CD14-positive monocyte (primary cell): ENCODE measurements around the gene COQ8B. TPM values are rescaled to one million over a fixed set of nuclear protein-coding genes. Genes with fewer than 3 reads are reported as not detected.

Experiments
- DNase-seq, 3 donors: peaks; one replicate each; pipeline ENCODE4 v3.0.0-alpha.2; 2011 to 2022
- H2AFZ ChIP-seq: 2 replicates; pipeline ENCODE4 v1.6.0; 2012; ENCODE audit warnings: mild to moderate bottlenecking, low read depth, low read length, inconsistent platforms; ENCODE audit not compliant: insufficient read depth, poor library complexity, severe bottlenecking
- H3K27ac ChIP-seq, 2 donors: 1 replicate in 1 of 2; 2 replicates in 1 of 2; pipeline ENCODE4 v1.5.1; 2012 to 2013; ENCODE audit warnings: low read length in 2 of 2, control low read depth in 1 of 2, inconsistent platforms in 1 of 2, low read depth in 1 of 2, mild to moderate bottlenecking in 1 of 2
- H3K27me3 ChIP-seq, 2 donors: one replicate each; pipeline versions ENCODE4 v1.6.0 to v1.6.1; 2011 to 2013; ENCODE audit warnings: low read length in 2 of 2; ENCODE audit not compliant: control insufficient read depth in 2 of 2, insufficient read depth in 2 of 2
- H3K36me3 ChIP-seq, 2 donors: replicated peaks in 1 of 2; 1 replicate in 1 of 2; 2 replicates in 1 of 2; pipeline versions ENCODE4 v1.5.1 to v1.6.1; 2012 to 2013; ENCODE audit warnings: low read length in 2 of 2, control low read depth in 1 of 2, inconsistent platforms in 1 of 2, mild to moderate bottlenecking in 1 of 2; ENCODE audit not compliant: insufficient read depth in 2 of 2, control insufficient read depth in 1 of 2
- H3K4me1 ChIP-seq, 2 donors: 1 replicate in 1 of 2; 2 replicates in 1 of 2; pipeline versions ENCODE4 v1.5.1 to v1.6.1; 2012 to 2013; ENCODE audit warnings: low read length in 2 of 2, control low read depth in 1 of 2, inconsistent platforms in 1 of 2, mild to moderate bottlenecking in 1 of 2, moderate library complexity in 1 of 2; ENCODE audit not compliant: insufficient read depth in 2 of 2, control insufficient read depth in 1 of 2
- H3K4me2 ChIP-seq: replicated peaks from 2 replicates; pipeline ENCODE3; 2012; ENCODE audit warnings: low read length, moderate library complexity, mild to moderate bottlenecking; ENCODE audit not compliant: poor library complexity, severe bottlenecking; ENCODE audit errors: extremely low read depth
- H3K4me3 ChIP-seq, 3 experiments: fragments of 200-600 bp in 1 of 3; sonication (generic) in 1 of 3; replicated peaks in 1 of 3; 1 replicate in 2 of 3; 2 replicates in 1 of 3; pipeline ENCODE4 v1.5.1; 2011 to 2013; ENCODE audit warnings: low read length in 3 of 3, mild to moderate bottlenecking in 3 of 3, control low read depth in 2 of 3, low read depth in 2 of 3, inconsistent platforms in 1 of 3, moderate library complexity in 1 of 3
- H3K79me2 ChIP-seq: 2 replicates; pipeline ENCODE4 v1.6.0; 2012; ENCODE audit warnings: mild to moderate bottlenecking, control low read depth, inconsistent platforms, low read length, moderate library complexity; ENCODE audit not compliant: insufficient read depth
- H3K9ac ChIP-seq: 2 replicates; pipeline ENCODE4 v1.6.0; 2017; ENCODE audit warnings: low read length, mild to moderate bottlenecking; ENCODE audit not compliant: insufficient read depth, poor library complexity, severe bottlenecking
- H3K9me3 ChIP-seq, 2 donors: replicated peaks in 1 of 2; 1 replicate in 1 of 2; 2 replicates in 1 of 2; pipeline versions ENCODE4 v1.5.1 to v1.6.1; 2012 to 2013; ENCODE audit warnings: low read length in 2 of 2, control low read depth in 1 of 2; ENCODE audit not compliant: control insufficient read depth in 1 of 2, insufficient read depth in 1 of 2
- H4K20me1 ChIP-seq: 2 replicates; pipeline ENCODE4 v1.6.0; 2012; ENCODE audit warnings: mild to moderate bottlenecking, low read length, control low read depth, moderate library complexity; ENCODE audit not compliant: insufficient read depth
- H3K27ac Mint-ChIP-seq, 7 donors: one replicate each; pipeline ENCODE4 v1.8.0; 2020; ENCODE audit warnings: mild to moderate bottlenecking in 7 of 7, mixed read lengths in 7 of 7, moderate library complexity in 6 of 7, inconsistent platforms in 2 of 7
- H3K27me3 Mint-ChIP-seq, 3 donors: one replicate each; pipeline ENCODE4 v1.8.0; 2021 to 2022; ENCODE audit warnings: low read depth in 3 of 3, mild to moderate bottlenecking in 3 of 3, mixed read lengths in 3 of 3, moderate library complexity in 3 of 3, inconsistent platforms in 1 of 3
- H3K36me3 Mint-ChIP-seq, 2 donors: one replicate each; pipeline ENCODE4 v1.8.0; 2020; ENCODE audit warnings: mixed read lengths in 2 of 2, inconsistent platforms in 1 of 2, mild to moderate bottlenecking in 1 of 2
- H3K4me1 Mint-ChIP-seq: one replicate; pipeline ENCODE4 v1.8.0; 2020; ENCODE audit warnings: mild to moderate bottlenecking, mixed read lengths
- H3K4me3 Mint-ChIP-seq, 2 donors: one replicate each; pipeline ENCODE4 v1.8.0; 2020; ENCODE audit warnings: mild to moderate bottlenecking in 2 of 2, mixed read lengths in 2 of 2, moderate library complexity in 1 of 2
- H3K9me3 Mint-ChIP-seq, 7 donors: one replicate each; pipeline ENCODE4 v1.8.0; 2020 to 2022; ENCODE audit warnings: mixed read lengths in 7 of 7, mild to moderate bottlenecking in 6 of 7, moderate library complexity in 6 of 7, inconsistent platforms in 2 of 7
- WGBS: methylation state at CpG from one replicate; pipeline ENCODE4 v1.1.5; 2013; ENCODE audit warnings: missing lambda C conversion rate; ENCODE audit not compliant: insufficient coverage; 5-methylcytosine and 5-hydroxymethylcytosine counted together
- intact Hi-C, 2 donors: fragments of 100-400 bp; cut with micrococcal nuclease; formaldehyde crosslinking; loops; one replicate each; pipeline versions ENCODE4 v1.15.0 to v1.15.1; 2023
- polyA plus RNA-seq, 3 donors: library from polyadenylated mRNA; depleted of rRNA in 1 of 3; unstranded in 2 of 3; stranded (reverse) in 1 of 3; fragments of 300-500 nt in 2 of 3; fragments of >200 nt in 1 of 3; fragmentation: Illumina TruSeq in 2 of 3; gene quantifications; 1 replicate in 2 of 3; 2 replicates in 1 of 3; pipeline ENCODE4 v1.2.3, GENCODE V29; 2012 to 2021
- TF ChIP-seq, protein P1 (sequence below): fragments of 200-600 bp; IDR thresholded peaks from one replicate; pipeline ENCODE4 v1.8.0; 2022; ENCODE audit warnings: antibody characterized with exemption, mild to moderate bottlenecking

The COQ8B gene
- polyA plus RNA-seq, 3 donors: 16.0 to 44.0 (median 23.4) TPM

DNA sequence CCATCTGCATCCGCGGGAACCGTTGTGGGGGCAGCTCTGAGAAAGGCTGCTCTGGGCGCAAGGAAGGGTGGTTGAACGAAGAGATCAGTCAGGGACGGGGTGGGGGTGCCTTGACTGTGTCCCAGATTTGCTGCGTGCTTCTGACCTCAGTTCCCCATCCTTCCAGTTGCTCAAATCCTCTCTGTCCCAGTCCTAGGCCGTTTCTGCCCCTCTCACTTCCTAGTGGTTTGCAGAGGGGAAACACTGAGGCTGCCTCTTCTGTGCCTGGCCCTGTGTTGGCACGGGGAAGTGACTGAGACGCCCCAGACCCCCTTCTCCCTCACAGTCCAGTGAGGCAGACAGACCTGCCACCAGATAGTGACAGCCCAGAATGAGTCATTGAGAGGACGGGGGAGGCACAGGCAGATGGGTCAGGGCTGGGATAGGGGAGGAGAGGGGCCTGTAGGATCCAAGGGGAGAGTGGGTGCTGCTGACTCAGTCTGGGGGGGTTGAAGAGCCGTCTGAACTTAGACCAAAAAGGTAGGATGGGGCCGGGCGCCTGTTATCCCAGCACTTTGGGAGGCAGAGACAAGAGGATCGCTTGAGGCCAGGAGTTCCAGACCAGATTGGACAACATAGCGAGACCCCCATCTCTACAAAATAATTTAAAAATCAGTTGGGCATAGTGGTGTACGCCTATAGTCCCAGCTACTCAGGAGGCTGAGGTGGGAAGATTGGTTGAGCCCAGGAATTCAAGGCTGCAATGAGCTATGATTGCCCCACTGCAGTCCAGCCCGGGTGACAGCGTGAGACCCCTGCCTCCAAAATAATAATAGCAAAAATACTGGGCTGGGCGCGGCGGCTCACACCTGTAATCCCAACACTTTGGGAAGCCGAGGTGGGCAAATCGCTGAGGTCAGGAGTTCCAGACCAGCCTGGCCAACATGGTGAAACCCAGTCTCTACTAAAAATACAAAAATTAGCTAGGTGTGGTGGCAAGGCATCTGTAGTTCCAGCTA is 52.7 kb downstream of the COQ8B start:
- H3K4me3 ChIP-seq: peak overlapping the region in 1 of 3 experiments; percentile 82
- peaks cover 0 to 7% of the 10 kb centered on the region in 2 donors for H3K27me3 ChIP-seq
- H3K4me2 ChIP-seq: peak overlapping the region; percentile 92
- no peaks in the 10 kb centered on the region for H4K20me1 ChIP-seq
- H3K4me1 ChIP-seq: peaks cover 10 to 16% of the 10 kb centered on the region in 2 donors
- intact Hi-C loops: loop anchor here (2.0 to 5.0 kb wide), 4 partner anchors 153 to 483 kb away; no protein-coding TSS in a partner anchor
- peaks cover 0 to 1% of the 10 kb centered on the region in 2 donors for H3K9me3 ChIP-seq
- peak; percentile 27 to 77 (median 32) for DNase-seq
- H2AFZ ChIP-seq: peak overlapping the region; percentile 83
- H3K4me3 Mint-ChIP-seq: peak overlapping the region; percentile 74 to 90
- peaks cover 5 to 8% of the 10 kb centered on the region in 2 donors for H3K36me3 Mint-ChIP-seq
- 53% methylated on average over 10 of the region's 24 CpGs for WGBS
- TF ChIP-seq, protein P1, sequence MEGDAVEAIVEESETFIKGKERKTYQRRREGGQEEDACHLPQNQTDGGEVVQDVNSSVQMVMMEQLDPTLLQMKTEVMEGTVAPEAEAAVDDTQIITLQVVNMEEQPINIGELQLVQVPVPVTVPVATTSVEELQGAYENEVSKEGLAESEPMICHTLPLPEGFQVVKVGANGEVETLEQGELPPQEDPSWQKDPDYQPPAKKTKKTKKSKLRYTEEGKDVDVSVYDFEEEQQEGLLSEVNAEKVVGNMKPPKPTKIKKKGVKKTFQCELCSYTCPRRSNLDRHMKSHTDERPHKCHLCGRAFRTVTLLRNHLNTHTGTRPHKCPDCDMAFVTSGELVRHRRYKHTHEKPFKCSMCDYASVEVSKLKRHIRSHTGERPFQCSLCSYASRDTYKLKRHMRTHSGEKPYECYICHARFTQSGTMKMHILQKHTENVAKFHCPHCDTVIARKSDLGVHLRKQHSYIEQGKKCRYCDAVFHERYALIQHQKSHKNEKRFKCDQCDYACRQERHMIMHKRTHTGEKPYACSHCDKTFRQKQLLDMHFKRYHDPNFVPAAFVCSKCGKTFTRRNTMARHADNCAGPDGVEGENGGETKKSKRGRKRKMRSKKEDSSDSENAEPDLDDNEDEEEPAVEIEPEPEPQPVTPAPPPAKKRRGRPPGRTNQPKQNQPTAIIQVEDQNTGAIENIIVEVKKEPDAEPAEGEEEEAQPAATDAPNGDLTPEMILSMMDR: no peak
- peaks cover 0 to 8% (median 2%) of the 10 kb centered on the region in 7 donors for H3K9me3 Mint-ChIP-seq
- H3K4me1 Mint-ChIP-seq: peaks cover 9% of the 10 kb centered on the region
- H3K79me2 ChIP-seq: no peaks in the 10 kb centered on the region
- H3K27me3 Mint-ChIP-seq: peaks cover 12 to 22% (median 17%) of the 10 kb centered on the region in 3 donors
- no peak overlapping the region for H3K9ac ChIP-seq
- peaks cover 0 to 8% of the 10 kb centered on the region in 2 donors for H3K36me3 ChIP-seq
- H3K27ac Mint-ChIP-seq: peak overlapping the region in 4 of 7 donors; percentile 10 to 48 (median 39)
- no peak overlapping the region for H3K27ac ChIP-seq

DNA sequence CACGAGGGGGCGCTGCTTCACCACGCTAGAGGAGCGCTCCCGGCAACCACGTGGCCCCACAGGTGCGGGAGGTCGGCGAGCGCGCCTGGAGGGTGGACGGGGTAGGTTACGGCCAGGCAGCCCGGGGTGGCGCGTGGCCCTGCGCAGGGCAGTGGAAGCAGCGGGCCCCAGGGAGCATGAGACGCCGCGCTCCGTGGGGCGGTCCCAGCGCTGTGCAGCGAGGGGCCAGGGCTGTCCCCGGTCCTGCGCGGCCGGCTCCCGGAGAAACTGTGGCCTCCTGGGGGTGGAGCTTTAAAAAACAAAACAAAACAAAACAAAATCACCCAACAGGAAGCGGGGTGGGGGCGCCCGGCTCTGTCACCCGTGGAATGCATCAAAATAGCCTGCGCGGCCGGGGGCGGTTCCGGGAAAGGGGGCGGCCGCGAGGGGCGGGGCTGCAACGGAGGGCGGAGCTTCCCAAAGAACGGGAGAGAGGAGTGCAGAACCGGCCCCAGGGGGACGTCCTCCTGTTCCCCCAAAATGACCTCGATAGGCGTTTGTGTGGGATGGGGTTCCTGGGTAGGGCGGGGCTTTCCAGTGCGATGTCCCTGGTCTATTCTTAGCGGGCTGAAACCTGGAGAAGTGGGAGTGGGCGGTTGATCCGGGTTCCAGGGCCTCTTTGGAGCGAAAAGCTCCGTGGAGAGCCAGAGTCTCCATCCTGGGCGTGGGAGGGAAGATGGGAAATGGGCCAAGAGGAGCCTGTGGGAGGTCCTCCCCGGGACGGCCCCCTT is 53.6 kb downstream of the COQ8B start:
- Mint-ChIP-seq H3K4me3 (peak overlapping the region; percentile 74 to 90), H3K9me3 (peaks cover 0 to 2% (median 0%) of the 10 kb centered on the region in 7 donors), H3K4me1 (peaks cover 9% of the 10 kb centered on the region), H3K27me3 (peaks cover 14 to 22% (median 17%) of the 10 kb centered on the region in 3 donors), H3K36me3 (peaks cover 4 to 5% of the 10 kb centered on the region in 2 donors), H3K27ac (peak overlapping the region in 4 of 7 donors; percentile 21 to 43 (median 33))
- 0% methylated on average over 49 of the region's 60 CpGs for WGBS
- Histone ChIP-seq H3K4me2 (peak overlapping the region; percentile 92), H3K27ac (no peak overlapping the region), H3K36me3 (no peaks in the 10 kb centered on the region), H3K4me1 (peaks cover 10 to 16% of the 10 kb centered on the region in 2 donors), H2AFZ (peak overlapping the region; percentile 83), H3K9ac (peak overlapping the region; percentile 55), H3K4me3 (peak overlapping the region; percentile 45 to 82 (median 71)), H3K27me3 (peaks cover 0 to 7% of the 10 kb centered on the region in 2 donors), H3K79me2 (no peaks in the 10 kb centered on the region), H4K20me1 (no peaks in the 10 kb centered on the region), H3K9me3 (no peaks in the 10 kb centered on the region)
- intact Hi-C loops: loop anchor here (2.0 to 5.0 kb wide), 4 partner anchors 154 to 484 kb away; no protein-coding TSS in a partner anchor
- DNase-seq: peak; percentile 71 to 79 (median 72)
- TF ChIP-seq, protein P1: peak; percentile 97
